Kidney glomerular epithelial cell (primary cell): Measurements from ENCODE around the gene GSTO2.
A peak's percentile ranks its signal among the peaks of the same experiment; 100 is the strongest.

ENCODE experiments used
- DNase-seq: peaks from one replicate; lab custom pipeline; 2025; lab: John Stamatoyannopoulos, UW

The GSTO2 gene

GRCh38 chr10:104326991-104327610 is 58.1 kb downstream of the GSTO2 start:
- no peak for DNase-seq

DNA sequence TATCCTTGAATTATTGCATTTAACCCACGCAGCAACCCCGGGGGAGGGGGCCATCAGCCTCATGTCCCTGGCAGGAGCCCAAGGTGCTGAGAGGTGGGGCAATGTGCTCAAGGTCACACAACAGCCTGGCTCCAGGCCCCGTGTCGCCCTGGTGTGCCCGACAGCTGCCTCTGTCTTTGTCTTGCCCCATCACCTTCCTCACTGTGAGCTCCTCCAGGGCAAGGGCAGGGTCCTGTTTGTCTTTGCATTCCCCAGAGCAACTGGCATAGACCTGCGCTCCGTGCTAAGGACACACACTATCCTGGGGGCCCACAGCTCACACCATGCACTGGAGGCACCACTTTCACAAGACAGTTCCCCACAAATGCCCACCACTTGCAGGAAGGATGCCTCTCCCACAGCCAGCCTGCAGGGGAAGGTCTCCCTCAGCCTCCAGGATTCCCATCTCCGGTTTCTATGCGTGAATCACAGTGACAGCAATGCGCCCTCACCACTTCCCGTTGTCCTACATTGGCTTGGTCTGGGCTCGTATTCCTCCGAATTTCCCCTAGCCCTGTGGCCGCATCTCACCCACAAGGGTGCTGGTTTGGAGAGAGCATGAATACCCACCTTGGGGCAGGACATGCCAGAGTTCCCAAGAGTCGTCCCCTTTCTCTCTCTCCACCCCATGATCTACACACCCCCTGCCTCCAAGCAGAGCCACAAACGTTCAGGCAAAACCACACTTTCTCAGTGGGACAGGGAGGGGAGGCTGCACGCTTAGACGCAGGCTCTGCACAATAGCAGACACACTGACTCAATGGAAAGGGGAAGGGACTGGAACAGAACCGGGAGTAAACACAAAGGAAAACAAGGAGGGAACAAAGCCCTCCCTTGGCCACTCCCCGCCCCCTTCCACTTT is 59.0 kb downstream of the GSTO2 start:
- DNase-seq = peak; percentile 61

GRCh38 chr10:104328646-104328895 is 59.6 kb downstream of the GSTO2 start:
- DNase-seq = no peak

DNA sequence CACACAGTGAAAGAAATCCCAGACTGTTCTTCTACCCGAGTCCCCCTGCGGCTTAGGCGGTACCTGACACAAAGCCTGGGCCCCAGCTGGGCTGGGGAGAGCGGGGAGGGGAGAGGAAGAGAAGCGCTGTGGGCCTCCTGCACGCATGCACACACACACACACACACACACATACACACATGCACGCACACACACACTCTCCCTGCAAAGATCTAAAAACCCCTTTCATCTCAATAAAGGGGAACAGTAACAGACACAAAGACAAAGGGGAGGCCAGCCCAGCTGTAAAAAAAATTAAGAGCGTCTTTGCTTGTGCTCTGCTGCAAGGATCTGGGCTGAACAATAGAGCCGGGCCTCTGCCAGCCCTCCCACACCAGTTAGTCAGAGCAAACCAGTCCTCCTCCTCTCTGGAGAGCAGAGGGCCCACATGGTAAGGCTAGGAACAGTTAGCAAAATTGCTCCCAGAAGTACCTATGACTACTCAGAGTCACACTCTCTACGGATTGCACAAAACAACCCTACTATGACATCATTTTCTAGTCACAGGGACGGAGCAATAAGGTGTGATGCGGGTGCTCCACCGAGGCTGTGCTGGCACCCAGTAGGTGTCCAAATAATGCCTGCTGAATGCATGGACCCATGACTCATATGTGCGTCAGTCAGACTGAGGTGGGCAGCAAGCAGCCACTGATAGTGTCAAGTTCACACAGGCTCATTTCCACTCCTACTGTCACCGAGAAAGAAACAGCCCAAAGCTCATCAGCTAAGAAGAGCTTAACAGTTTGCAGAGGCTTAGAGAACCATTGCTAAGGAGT is 60.1 kb downstream of the GSTO2 start:
- DNase-seq = peak; percentile 89

- DNase-seq = peak; percentile 46
Observed at GRCh38 chr10:104329735-104330134, 60.8 kb downstream of the GSTO2 start.

DNA sequence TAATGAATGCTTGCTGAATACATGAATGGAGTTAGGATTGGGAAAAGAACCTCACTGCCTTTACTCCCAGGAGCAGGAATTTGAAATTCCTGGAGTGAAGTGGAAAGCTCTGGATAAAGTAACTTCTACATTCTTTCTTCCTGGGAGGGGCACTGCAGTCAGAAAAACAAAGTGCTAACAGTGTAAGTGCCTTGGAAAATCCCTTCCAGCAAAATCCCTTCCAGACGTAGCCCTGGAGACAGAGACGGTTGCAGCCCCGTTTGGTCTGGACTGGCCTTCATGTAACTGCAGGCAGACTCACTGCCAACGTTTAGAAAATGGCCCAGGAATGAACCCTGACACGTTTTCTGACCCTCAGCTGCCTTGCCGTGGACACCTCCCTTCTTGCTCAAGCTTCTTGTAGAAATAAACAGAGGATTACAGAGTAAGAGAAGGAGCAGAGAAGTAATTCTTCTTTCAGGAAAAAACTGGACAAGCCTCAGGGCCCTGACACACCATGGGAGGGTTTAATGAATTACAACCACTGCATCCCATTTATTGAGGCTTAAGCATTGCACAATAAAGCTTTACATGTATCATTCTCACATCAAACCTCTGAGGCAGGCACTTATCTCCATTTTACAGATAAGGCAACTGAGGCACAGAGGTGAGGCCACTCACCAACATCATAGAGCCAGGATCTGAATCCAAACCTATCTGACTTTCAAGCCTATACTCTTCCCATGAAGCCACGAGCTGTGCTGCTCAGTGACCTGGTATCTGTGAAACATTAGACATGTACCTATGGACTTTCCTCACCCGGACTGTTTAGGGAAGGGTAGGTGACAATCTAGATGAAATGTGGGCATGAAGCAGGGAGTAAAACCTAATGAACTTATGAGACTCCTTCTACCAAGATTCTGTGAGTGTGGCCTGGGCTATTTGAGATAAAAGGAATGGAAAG is 61.5 kb downstream of the GSTO2 start:
- peak; percentile 68 for DNase-seq

DNA sequence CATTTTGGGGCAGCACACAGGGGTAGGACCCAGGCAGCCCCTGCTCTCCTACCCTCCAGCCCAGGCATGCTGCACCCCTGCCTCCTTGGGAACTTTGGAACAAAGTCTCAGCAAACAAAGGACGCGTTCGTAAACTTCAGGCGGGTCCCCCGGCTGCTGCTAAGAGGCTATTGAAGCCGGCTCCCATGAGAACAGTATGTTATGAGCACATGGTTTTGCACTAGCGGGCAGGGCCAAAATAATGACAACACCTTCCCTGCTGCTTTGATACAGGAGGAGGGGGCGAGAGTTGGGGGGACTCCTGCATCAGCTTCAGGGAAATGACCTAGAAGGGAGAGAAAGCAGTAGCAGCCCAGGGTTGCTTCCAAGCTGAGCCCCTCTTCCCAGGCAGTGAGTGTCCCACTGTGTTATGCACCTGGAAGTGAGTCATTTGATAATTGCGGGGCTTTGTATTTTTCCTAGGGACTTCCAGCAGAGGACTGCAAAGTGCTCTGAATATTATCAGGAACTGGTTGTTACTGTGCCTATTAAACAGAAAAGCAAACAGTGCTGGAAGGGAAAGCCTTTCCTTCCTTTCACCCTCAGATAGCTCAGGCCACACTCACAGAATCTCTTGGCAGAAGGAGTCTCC is 62.3 kb downstream of the GSTO2 start:
- peak; percentile 26 for DNase-seq

GRCh38 chr10:104332243-104333031 is 63.5 kb downstream of the GSTO2 start:
- DNase-seq = no peak

GRCh38 chr10:104333032-104333727 is 64.2 kb downstream of the GSTO2 start:
- DNase-seq = no peak

DNA sequence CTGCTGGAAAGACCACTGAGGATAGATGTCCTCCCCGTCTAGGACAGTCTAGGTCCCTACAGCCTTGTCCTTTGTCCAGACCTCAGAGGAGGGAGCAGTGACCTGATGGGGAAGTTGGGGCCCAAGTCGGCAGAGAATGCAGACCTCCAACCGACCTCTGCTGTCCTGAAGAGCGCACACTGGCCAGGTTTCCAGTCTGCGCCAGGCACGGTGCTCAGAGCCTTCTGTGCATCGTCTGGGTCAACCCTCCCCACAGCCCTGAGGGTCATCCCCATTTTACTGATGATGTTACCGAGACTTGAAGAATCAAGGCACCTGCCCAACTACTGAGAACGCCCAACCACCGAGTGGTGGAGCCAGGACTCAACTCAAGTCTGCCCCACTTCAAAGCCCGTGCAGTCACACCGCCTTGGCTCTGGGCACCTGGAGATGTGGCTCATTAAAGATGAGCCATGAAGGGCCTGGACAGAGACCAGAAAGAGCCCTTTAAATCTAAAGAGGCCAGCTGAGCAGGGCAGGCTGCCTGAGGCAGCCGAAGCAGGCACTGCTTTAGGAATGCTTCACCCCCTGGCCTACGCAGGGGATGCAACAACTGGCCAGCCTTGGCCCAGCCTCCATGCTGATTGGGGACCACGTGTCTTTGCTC is 64.9 kb downstream of the GSTO2 start:
- no peak for DNase-seq

- DNase-seq = no peak
Observed at GRCh38 chr10:104334561-104334960, 65.6 kb downstream of the GSTO2 start.

DNA sequence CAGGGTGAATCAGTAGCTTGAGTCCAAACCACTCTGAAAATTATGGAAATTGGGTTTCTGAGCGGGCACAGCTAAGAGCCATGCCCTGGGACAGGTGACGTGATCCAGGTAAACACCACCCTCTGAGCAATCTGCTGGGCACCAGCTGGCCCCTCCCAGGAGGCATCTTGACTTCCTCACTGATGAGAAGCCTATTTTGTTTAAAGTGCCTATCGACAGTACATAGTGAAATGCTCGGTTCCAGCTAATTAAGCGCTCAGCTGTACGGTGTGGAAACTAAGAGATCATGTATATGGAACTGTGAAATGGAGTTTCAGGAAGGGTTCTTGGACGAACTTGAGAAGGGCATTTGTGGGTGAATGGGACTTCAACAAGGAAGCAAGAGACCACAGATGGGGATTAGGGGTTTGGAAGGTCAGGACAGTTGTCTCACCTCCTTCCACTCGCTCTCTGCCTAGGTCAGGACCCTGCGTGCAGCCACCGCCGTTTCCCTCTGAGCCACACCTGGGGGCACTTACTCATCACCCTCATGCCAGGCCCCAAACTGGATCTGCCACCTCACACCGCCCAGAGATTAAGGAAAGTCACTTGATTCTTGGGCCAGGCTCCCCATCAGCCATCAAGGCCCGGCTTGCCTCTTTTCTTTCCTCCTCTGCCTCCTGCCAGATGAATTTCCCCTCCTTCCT is 66.1 kb downstream of the GSTO2 start:
- no peak for DNase-seq

DNA sequence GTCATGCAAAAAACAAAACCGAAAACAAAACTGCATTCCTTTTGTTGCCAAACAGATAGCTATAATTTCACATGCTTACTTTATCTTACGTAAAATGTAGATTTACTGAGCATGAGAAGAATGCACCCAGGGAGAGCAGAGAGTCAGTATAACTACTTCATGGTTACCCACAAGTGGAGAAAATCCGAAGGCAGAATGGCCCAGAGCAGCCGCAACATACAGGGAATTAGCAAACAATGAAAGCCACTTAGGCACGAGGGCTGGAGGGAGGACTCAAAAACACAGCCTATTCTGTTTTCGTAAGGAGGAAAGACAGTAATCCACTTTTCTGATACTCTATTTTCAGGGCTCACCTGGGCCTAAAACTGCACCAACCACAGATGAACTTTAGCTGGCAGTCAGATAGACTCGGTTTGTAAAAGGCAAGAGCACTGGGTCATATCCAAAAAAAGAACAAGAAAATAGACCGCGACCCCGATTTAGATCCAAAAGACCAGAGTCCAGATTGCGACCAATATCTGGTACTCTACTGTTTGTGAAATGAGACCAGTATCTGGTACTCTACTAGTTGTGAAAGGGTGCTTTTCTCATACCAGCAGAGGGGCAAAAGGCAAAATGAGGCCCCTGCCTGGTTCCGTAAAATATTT is 68.0 kb downstream of the GSTO2 start:
- DNase-seq = peak; percentile 42

DNA sequence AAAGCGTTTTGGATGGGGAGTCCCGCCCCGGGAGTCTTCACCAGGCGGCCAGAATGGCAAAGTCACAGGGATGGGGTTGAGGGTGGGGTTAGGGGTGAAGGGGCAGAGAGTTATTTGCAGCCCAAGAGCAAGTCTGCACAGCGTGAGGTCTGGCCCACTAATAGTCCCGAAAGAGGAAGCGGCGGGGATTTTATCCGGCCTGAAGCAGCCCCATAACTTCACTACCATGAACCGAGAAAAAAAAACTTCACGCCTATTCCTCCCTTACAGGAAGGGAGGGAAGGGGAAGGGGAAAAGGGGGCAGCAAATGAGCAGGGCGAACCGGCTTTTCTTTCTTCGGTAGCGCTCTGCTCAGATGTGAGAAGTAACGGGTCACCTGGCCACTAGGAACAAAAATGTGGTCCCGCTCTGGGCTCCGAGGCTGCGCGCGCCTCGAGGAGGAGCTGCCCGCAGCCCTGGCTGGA is 68.6 kb downstream of the GSTO2 start:
- no peak for DNase-seq

DNA sequence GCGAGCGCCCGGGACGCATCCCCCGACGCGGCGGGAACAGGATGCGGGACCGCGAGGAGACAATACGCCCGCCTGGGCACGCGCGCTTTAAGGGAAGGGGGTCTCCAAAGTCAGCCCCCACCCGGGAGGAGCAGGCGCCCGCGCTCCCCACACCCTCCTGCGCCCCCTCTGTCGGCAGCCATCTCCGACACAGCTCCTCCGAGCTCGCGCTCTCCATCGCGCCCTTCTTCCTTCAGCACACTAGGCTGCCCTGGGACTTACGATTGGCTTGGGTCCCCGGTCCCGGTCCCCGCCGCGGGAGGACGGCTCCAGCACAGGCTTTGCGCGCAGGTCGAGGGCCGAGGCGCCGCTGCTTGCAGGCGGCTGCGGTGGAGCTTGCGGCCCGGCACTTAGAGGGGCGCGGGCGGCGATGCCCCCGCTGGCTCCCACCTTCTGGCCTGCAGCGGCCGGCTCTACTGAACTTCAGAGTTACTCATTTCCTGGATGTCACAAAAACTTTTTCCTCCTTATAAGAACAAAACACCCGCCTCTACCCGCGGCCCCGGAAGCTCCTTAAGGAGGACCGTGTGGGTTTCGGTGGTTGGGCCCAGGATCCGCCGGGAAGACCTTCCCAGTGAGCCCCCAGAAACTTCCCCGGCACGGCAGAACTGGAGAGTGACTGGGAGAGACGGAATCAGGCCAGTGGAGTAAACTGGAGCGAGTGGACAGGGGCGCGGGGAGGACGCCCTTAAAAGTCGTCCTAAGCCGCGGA is 69.2 kb downstream of the GSTO2 start, which contains the start of gene ITPRIP:
Gene ITPRIP (minus strand): TSS at position 481 of the 751 bp plus-strand sequence. CDS start 22,414 bp downstream, outside the sequence.
- peak; percentile 89 for DNase-seq

- peak; percentile 86 for DNase-seq
Observed at GRCh38 chr10:104339469-104340110, 70.6 kb downstream of the GSTO2 start.

GRCh38 chr10:104340111-104340526 is 71.1 kb downstream of the GSTO2 start:
- no peak for DNase-seq
